Measurements from ENCODE around the gene PRPSAP2. TPM values are rescaled to one million over a fixed set of nuclear protein-coding genes. Genes with fewer than 3 reads are reported as not detected.

The PRPSAP2 gene
- total RNA-seq, 5 donors from 2014 or later (not counting 1 experiment from before 2014, with no cell fraction given), result 27.4 to 49.6 (median 39.6) TPM

GRCh38 chr17:18966831-18967624 is 109.1 kb downstream of the PRPSAP2 start:
- Histone ChIP-seq H3K36me3 (ENCODE audit: control insufficient read depth in 2 of 2, extremely low read depth in 1 of 2, insufficient read depth in 1 of 2, low read length in 1 of 2) (peaks cover 2 to 5% of the 10 kb centered on the region in 2 donors), H3K4me3 (ENCODE audit: control insufficient read depth in 1 of 2, extremely low read depth in 1 of 2, low read length in 1 of 2) (no peak overlapping the region), H3K27ac (ENCODE audit: low read length) (no peak overlapping the region), H3K9me3 (no peaks in the 10 kb centered on the region), H3K27me3 (replicated peaks in 1 of 2; ENCODE audit: control insufficient read depth in 2 of 2, extremely low read depth in 1 of 2, insufficient read depth in 2 of 2, low read length in 1 of 2) (no peaks in the 10 kb centered on the region), H3K4me1 (ENCODE audit: control insufficient read depth in 1 of 2, extremely low read depth in 1 of 2, insufficient read depth in 2 of 2, low read length in 2 of 2) (peaks cover 0 to 13% of the 10 kb centered on the region in 2 experiments)
- POLR2A ChIA-PET, result no interaction called here
- H3K27me3 Mint-ChIP-seq, result no peaks in the 10 kb centered on the region
- no peaks in the 10 kb centered on the region for H3K9me3 Mint-ChIP-seq
- DNase-seq, result no peak
- no peak overlapping the region for H3K27ac Mint-ChIP-seq
- ATAC-seq (replicated peaks in 1 of 4), result no peak
- H3K4me3 Mint-ChIP-seq, result no peak overlapping the region
- WGBS (ENCODE audit: insufficient coverage), result 82% methylated on average over 12 of the region's 19 CpGs
- H3K4me1 Mint-ChIP-seq, result peaks cover 0 to 9% (median 7%) of the 10 kb centered on the region in 3 donors
- H3K36me3 Mint-ChIP-seq, result no peaks in the 10 kb centered on the region
- CTCF ChIA-PET, result no interaction called here

GRCh38 chr17:18967916-18968315 is 110.0 kb downstream of the PRPSAP2 start:
- Mint-ChIP-seq H3K27ac (no peak overlapping the region), H3K27me3 (no peaks in the 10 kb centered on the region), H3K4me1 (peaks cover 0 to 9% (median 7%) of the 10 kb centered on the region in 3 donors), H3K4me3 (no peak overlapping the region), H3K9me3 (no peaks in the 10 kb centered on the region), H3K36me3 (no peaks in the 10 kb centered on the region)
- Histone ChIP-seq H3K9me3 (no peaks in the 10 kb centered on the region), H3K36me3 (ENCODE audit: control insufficient read depth in 2 of 2, extremely low read depth in 1 of 2, insufficient read depth in 1 of 2, low read length in 1 of 2) (peaks cover 2 to 5% of the 10 kb centered on the region in 2 donors), H3K4me3 (ENCODE audit: control insufficient read depth in 1 of 2, extremely low read depth in 1 of 2, low read length in 1 of 2) (no peak overlapping the region), H3K27me3 (replicated peaks in 1 of 2; ENCODE audit: control insufficient read depth in 2 of 2, extremely low read depth in 1 of 2, insufficient read depth in 2 of 2, low read length in 1 of 2) (no peaks in the 10 kb centered on the region), H3K27ac (ENCODE audit: low read length) (no peak overlapping the region), H3K4me1 (ENCODE audit: control insufficient read depth in 1 of 2, extremely low read depth in 1 of 2, insufficient read depth in 2 of 2, low read length in 2 of 2) (peaks cover 0 to 12% of the 10 kb centered on the region in 2 experiments)
- WGBS (ENCODE audit: insufficient coverage), result 47% methylated on average over 2 of the region's 4 CpGs
- DNase-seq (no peak), ATAC-seq (replicated peaks in 1 of 4) (no peak)
- POLR2A ChIA-PET, result no interaction called here
- CTCF ChIA-PET, result no interaction called here

- WGBS (ENCODE audit: insufficient coverage), result 83% methylated on average over 4 of the region's 4 CpGs
- Mint-ChIP-seq H3K9me3 (no peaks in the 10 kb centered on the region), H3K36me3 (no peaks in the 10 kb centered on the region), H3K27ac (no peak overlapping the region), H3K4me1 (peaks cover 0 to 9% (median 7%) of the 10 kb centered on the region in 3 donors), H3K4me3 (no peak overlapping the region), H3K27me3 (no peaks in the 10 kb centered on the region)
- Histone ChIP-seq H3K27me3 (replicated peaks in 1 of 2; ENCODE audit: control insufficient read depth in 2 of 2, extremely low read depth in 1 of 2, insufficient read depth in 2 of 2, low read length in 1 of 2) (no peaks in the 10 kb centered on the region), H3K9me3 (no peaks in the 10 kb centered on the region), H3K27ac (ENCODE audit: low read length) (no peak overlapping the region), H3K36me3 (ENCODE audit: control insufficient read depth in 2 of 2, extremely low read depth in 1 of 2, insufficient read depth in 1 of 2, low read length in 1 of 2) (peaks cover 2 to 5% of the 10 kb centered on the region in 2 donors), H3K4me3 (ENCODE audit: control insufficient read depth in 1 of 2, extremely low read depth in 1 of 2, low read length in 1 of 2) (no peak overlapping the region), H3K4me1 (ENCODE audit: control insufficient read depth in 1 of 2, extremely low read depth in 1 of 2, insufficient read depth in 2 of 2, low read length in 2 of 2) (peaks cover 0 to 12% of the 10 kb centered on the region in 2 experiments)
- ChIA-PET POLR2A (no interaction called here), CTCF (no interaction called here)
- DNase-seq (no peak), ATAC-seq (replicated peaks in 1 of 4) (no peak)
Measured at GRCh38 chr17:18968345-18968744, 110.4 kb downstream of the PRPSAP2 start.

GRCh38 chr17:18968945-18969887 is 111.3 kb downstream of the PRPSAP2 start:
- H3K27ac Mint-ChIP-seq, result no peak overlapping the region
- ATAC-seq (replicated peaks in 1 of 4) (no peak), DNase-seq (no peak)
- no peaks in the 10 kb centered on the region for H3K27me3 Mint-ChIP-seq
- no peak overlapping the region for H3K4me3 Mint-ChIP-seq
- Histone ChIP-seq H3K27ac (ENCODE audit: low read length) (no peak overlapping the region), H3K36me3 (ENCODE audit: control insufficient read depth in 2 of 2, extremely low read depth in 1 of 2, insufficient read depth in 1 of 2, low read length in 1 of 2) (peaks cover 2 to 5% of the 10 kb centered on the region in 2 donors), H3K9me3 (no peaks in the 10 kb centered on the region), H3K27me3 (replicated peaks in 1 of 2; ENCODE audit: control insufficient read depth in 2 of 2, extremely low read depth in 1 of 2, insufficient read depth in 2 of 2, low read length in 1 of 2) (no peaks in the 10 kb centered on the region), H3K4me3 (ENCODE audit: control insufficient read depth in 1 of 2, extremely low read depth in 1 of 2, low read length in 1 of 2) (no peak overlapping the region), H3K4me1 (ENCODE audit: control insufficient read depth in 1 of 2, extremely low read depth in 1 of 2, insufficient read depth in 2 of 2, low read length in 2 of 2) (peaks cover 0 to 12% of the 10 kb centered on the region in 2 experiments)
- H3K36me3 Mint-ChIP-seq, result no peaks in the 10 kb centered on the region
- H3K4me1 Mint-ChIP-seq, result peaks cover 0 to 9% (median 7%) of the 10 kb centered on the region in 3 donors
- WGBS (ENCODE audit: insufficient coverage), result 90% methylated on average over 14 of the region's 23 CpGs
- H3K9me3 Mint-ChIP-seq, result no peaks in the 10 kb centered on the region
- ChIA-PET CTCF (no interaction called here), POLR2A (interaction anchor here in 1 of 2 donors (0.5 kb wide), 2 partner anchors 13 to 338 kb away, joined by 3 to 9 read pairs; no protein-coding TSS in a partner anchor)

GRCh38 chr17:18970582-18971480 is 112.9 kb downstream of the PRPSAP2 start:
- ATAC-seq (replicated peaks in 1 of 4), result no peak
- H3K4me1 ChIP-seq (ENCODE audit: control insufficient read depth in 1 of 2, extremely low read depth in 1 of 2, insufficient read depth in 2 of 2, low read length in 2 of 2), result peaks cover 0 to 12% of the 10 kb centered on the region in 2 experiments
- no peaks in the 10 kb centered on the region for H3K27me3 ChIP-seq (replicated peaks in 1 of 2; ENCODE audit: control insufficient read depth in 2 of 2, extremely low read depth in 1 of 2, insufficient read depth in 2 of 2, low read length in 1 of 2)
- H3K4me3 ChIP-seq (ENCODE audit: control insufficient read depth in 1 of 2, extremely low read depth in 1 of 2, low read length in 1 of 2), result no peak overlapping the region
- H3K27ac ChIP-seq (ENCODE audit: low read length), result no peak overlapping the region
- ChIA-PET CTCF (no interaction called here), POLR2A (no interaction called here)
- H3K9me3 ChIP-seq, result no peaks in the 10 kb centered on the region
- peaks cover 0 to 9% (median 7%) of the 10 kb centered on the region in 3 donors for H3K4me1 Mint-ChIP-seq
- H3K36me3 ChIP-seq (ENCODE audit: control insufficient read depth in 2 of 2, extremely low read depth in 1 of 2, insufficient read depth in 1 of 2, low read length in 1 of 2), result peaks cover 2 to 5% of the 10 kb centered on the region in 2 donors
- no peaks in the 10 kb centered on the region for H3K9me3 Mint-ChIP-seq
- H3K36me3 Mint-ChIP-seq, result no peaks in the 10 kb centered on the region
- H3K27ac Mint-ChIP-seq, result no peak overlapping the region
- no peaks in the 10 kb centered on the region for H3K27me3 Mint-ChIP-seq
- 94% methylated on average over 23 of the region's 28 CpGs for WGBS (ENCODE audit: insufficient coverage)
- H3K4me3 Mint-ChIP-seq, result no peak overlapping the region
- no peak for DNase-seq

GRCh38 chr17:18971801-18972200 is 113.9 kb downstream of the PRPSAP2 start:
- no peaks in the 10 kb centered on the region for H3K9me3 Mint-ChIP-seq
- ATAC-seq (replicated peaks in 1 of 4) (no peak), DNase-seq (no peak)
- CTCF ChIA-PET, result no interaction called here
- POLR2A ChIA-PET, result no interaction called here
- H3K27me3 Mint-ChIP-seq, result no peaks in the 10 kb centered on the region
- peaks cover 0 to 9% (median 7%) of the 10 kb centered on the region in 3 donors for H3K4me1 Mint-ChIP-seq
- H3K27ac Mint-ChIP-seq, result no peak overlapping the region
- Histone ChIP-seq H3K36me3 (ENCODE audit: control insufficient read depth in 2 of 2, extremely low read depth in 1 of 2, insufficient read depth in 1 of 2, low read length in 1 of 2) (peaks cover 2 to 10% of the 10 kb centered on the region in 2 donors), H3K27ac (ENCODE audit: low read length) (no peak overlapping the region), H3K9me3 (no peaks in the 10 kb centered on the region), H3K4me3 (ENCODE audit: control insufficient read depth in 1 of 2, extremely low read depth in 1 of 2, low read length in 1 of 2) (no peak overlapping the region), H3K4me1 (ENCODE audit: control insufficient read depth in 1 of 2, extremely low read depth in 1 of 2, insufficient read depth in 2 of 2, low read length in 2 of 2) (peaks cover 0 to 12% of the 10 kb centered on the region in 2 experiments), H3K27me3 (replicated peaks in 1 of 2; ENCODE audit: control insufficient read depth in 2 of 2, extremely low read depth in 1 of 2, insufficient read depth in 2 of 2, low read length in 1 of 2) (no peaks in the 10 kb centered on the region)
- WGBS (ENCODE audit: insufficient coverage), result 100% methylated on average over 6 of the region's 7 CpGs
- no peak overlapping the region for H3K4me3 Mint-ChIP-seq
- H3K36me3 Mint-ChIP-seq, result peaks cover 3% of the 10 kb centered on the region
